ENCODE data around the gene DHRS4L2.

DNA sequence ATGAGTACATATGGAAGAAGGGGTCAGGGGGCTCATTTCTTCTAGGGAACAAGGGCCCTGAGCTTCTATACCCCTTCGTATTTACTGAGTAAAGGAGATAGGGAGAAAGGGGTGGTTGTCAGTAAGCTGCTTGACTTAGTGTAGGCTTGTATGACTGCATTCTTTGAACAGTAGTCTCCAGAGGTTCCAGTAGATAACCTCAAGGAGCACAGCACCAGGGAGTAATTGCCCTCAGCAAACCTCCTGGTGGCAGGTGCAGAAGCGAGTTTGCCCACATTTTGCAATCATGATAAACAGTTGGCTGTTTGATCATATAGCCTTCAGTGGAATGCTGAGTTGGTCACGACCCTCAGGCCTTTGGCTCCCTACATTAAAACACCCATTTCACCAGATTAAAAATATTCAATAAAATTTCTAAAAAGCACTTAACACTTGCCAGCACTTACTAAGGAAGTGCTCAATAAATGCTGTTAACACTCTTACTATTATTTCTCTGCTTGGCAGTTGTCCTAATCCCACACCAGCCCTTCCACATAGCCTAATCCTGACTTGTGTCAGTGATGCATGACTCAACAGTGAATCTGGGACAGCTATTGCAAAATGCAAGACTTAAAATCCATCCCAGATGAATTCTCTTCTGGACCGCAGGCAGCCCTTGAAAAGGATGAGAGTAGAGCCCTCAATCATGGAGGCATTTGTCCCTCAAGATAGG is 3.7 kb upstream of the DHRS4L2 start:
- TF ChIP-seq EP300 (IDR thresholded peaks at IDR 0.05): no peak
- TF ChIP-seq, protein P1, sequence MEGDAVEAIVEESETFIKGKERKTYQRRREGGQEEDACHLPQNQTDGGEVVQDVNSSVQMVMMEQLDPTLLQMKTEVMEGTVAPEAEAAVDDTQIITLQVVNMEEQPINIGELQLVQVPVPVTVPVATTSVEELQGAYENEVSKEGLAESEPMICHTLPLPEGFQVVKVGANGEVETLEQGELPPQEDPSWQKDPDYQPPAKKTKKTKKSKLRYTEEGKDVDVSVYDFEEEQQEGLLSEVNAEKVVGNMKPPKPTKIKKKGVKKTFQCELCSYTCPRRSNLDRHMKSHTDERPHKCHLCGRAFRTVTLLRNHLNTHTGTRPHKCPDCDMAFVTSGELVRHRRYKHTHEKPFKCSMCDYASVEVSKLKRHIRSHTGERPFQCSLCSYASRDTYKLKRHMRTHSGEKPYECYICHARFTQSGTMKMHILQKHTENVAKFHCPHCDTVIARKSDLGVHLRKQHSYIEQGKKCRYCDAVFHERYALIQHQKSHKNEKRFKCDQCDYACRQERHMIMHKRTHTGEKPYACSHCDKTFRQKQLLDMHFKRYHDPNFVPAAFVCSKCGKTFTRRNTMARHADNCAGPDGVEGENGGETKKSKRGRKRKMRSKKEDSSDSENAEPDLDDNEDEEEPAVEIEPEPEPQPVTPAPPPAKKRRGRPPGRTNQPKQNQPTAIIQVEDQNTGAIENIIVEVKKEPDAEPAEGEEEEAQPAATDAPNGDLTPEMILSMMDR (IDR thresholded peaks at IDR 0.05): no peak

Data from sigmoid colon (tissue), 4 donors.